NCI-H2227 treated with DMSO at 0.1 percent for 48 hours (cell line): ENCODE data around the gene DCAF11.

Experiments used
- DNase-seq: peaks from one replicate; lab custom pipeline; 2025; lab: John Stamatoyannopoulos, UW

Gene DCAF11

GRCh38 chr14:24079491-24080141 lies 35.0 kb upstream of the DCAF11 start:
- DNase-seq: peak; percentile 59

DNA sequence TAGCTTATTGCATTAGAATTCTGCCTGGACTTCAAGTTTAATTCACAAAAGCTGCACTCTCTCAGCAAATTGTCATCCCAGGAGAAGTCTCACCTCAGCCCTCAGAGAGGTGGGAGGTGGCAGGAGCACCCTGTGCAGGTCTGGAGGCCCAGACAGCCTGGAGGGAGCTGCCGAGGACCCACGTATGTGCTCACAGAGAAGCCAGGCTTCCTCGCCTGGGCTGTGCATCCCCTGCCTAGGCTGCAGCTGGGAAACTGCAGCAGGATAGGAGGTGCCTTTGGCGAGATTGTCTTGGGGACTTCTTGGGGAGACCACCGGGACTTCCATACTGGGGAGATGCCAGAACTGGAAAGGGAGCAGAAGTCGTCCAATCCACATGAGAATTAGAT lies 34.4 kb upstream of the DCAF11 start:
- no peak for DNase-seq

- DNase-seq: peak; percentile 61
Observed at GRCh38 chr14:24080888-24081738, 33.5 kb upstream of the DCAF11 start.

DNA sequence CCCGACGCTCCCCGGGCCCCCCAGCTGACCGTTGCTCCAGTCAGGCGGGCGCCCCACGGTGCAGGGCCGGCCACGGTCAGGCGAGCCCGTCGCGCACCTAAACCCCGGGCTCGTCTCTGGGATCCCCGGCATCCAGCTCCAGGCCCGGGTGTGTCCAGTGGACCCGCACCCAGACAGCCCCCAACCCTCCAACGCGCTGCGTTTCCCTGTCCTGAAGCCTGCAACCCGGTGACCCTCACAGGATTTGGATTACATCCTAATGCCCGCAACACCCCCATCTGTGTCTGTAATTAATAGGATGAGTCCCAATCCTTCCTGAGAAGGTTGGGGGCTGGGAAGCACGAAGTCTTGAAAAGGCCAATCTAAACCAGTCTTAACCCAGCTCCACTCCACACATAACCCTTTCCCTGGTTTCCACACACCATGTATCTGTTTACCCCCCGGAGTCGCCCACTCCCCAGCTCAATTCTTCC lies 32.8 kb upstream of the DCAF11 start:
- no peak for DNase-seq

DNA sequence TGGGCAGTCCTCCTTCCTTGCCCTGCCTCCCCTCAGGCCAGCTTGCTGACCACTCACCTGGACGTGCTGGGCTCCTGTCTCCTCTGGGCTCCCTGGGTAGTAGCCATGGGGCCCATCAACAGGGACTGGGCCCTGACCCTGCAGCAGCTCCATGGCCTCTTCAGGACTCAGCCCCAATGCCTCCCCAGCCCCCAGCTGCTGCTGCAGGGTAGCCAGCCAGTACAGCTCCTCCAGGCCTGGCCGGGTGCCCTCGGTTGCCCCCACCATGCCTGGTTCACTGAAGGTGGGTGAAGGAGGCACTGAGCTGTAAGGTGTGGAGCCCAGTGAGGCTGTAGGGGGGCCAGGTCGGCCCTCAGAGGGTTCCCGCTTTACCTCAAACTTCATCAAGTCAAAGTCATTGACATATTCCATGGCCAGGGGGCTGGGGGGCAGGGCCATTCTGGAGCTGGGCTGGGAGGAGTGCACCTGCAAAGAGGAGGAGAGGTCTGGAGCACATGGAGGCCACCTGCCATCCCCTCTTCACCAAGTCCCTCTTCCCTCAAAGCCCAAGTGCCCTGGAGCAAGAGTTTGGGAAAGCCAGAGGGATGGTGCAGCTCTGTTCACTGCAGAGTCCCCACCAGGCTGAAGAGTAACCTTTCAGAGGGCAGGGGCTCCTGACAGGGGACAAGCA lies 32.0 kb upstream of the DCAF11 start:
- DNase-seq: no peak

DNA sequence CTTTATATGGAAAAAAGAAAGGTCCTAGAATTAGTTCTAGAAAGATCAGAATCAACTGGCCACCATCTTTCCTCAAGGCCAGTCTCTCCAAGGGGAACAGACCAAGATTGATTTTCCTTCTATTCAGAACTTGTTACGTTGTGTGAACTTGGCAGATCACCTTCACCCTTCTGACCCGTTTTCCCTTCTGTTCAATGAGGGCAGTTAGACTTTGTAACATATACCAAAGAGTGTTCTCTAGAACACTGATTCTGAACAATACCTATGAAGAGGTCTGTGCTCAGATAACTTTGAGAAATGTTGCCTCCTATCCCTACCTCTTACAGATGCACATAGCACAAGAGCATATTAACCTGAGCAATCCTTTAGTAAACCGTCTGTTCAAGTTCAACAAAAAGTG lies 31.1 kb upstream of the DCAF11 start:
- DNase-seq: no peak

GRCh38 chr14:24084440-24084839 lies 30.1 kb upstream of the DCAF11 start:
- no peak for DNase-seq

DNA sequence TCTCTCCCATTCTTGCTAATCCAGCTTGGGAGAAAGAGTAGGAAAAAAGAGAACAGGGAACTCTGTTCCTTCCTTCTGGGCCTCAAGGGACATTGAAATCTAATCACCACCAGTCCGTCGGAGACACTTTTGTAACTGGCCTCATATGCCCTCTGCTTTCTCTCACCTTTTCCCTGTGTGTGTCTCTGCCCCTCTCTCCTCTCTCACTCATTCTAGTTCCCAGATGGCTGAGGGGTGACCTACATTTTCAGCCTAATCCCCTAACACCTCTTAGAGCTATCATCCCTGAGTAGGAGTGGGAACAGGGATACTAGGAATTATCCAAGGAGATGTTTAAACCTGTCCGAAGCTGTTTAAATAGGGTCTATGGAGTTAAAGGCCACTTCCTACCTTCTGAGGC lies 29.4 kb upstream of the DCAF11 start:
- no peak for DNase-seq

- DNase-seq: no peak
Observed at GRCh38 chr14:24086193-24086955, 28.2 kb upstream of the DCAF11 start.

DNA sequence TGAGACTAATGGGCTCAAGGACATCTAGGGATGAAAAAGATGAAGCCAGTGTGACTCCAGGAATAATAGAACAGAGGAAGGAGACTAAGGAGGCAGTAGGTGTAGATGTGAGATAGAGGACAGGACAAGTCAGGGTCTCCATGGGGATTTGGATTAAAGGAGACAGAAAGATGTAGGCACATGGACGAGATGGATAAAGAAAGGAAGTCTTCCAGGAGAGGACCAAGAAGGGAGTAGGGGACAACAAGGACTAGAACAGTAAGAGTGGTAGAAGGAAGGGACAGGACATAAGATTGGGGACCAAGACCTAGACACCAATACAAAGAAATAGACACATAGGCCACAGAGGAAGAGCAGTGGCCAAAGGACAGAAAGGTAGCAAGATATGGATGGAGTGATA lies 27.6 kb upstream of the DCAF11 start:
- DNase-seq: no peak

GRCh38 chr14:24088095-24088494 lies 26.5 kb upstream of the DCAF11 start:
- DNase-seq: no peak

- no peak for DNase-seq
Observed at GRCh38 chr14:24089890-24090289, 24.7 kb upstream of the DCAF11 start.

GRCh38 chr14:24092110-24092504 lies 22.5 kb upstream of the DCAF11 start:
- no peak for DNase-seq

DNA sequence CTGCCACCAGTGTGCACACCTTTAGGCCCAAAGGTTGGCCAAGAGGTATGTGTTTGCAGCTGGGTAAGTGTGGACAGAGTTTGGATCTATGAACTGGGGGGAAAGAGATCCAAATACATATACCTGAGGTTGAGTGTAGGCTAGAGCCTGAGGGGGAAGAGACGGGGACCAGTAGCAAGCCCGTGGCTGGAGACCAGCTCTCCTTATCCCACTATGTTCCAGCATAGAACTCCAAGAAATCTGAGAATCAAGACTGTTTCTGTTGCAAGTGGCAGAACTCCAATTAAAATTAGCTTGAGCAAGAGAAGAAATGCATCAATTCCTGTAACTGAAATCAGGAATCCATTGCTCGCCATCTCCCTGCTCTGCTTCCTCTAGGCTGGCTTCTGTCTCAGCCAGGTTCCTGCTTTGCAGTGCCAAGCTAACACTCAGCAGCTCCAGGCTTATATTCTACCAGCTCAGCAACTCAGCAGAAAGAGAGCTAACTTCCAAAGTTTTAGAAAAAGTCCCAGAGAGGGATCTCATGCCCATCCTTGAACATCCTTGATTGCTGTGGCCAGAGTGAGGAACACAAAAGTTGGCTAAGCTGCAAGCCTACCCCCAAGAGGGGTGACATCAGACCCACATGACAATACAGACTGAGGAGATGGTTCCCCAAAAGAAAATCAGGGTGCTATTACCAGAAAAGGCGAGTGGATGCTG lies 21.9 kb upstream of the DCAF11 start:
- DNase-seq: no peak

- DNase-seq: no peak
Observed at GRCh38 chr14:24093207-24093900, 21.2 kb upstream of the DCAF11 start.

GRCh38 chr14:24093901-24094840 lies 20.4 kb upstream of the DCAF11 start, which contains the start of gene PCK2:
PCK2 (plus strand) TSS chr14:24094311; CDS start chr14:24094406, 95 bp downstream.
- DNase-seq: peak; percentile 84

DNA sequence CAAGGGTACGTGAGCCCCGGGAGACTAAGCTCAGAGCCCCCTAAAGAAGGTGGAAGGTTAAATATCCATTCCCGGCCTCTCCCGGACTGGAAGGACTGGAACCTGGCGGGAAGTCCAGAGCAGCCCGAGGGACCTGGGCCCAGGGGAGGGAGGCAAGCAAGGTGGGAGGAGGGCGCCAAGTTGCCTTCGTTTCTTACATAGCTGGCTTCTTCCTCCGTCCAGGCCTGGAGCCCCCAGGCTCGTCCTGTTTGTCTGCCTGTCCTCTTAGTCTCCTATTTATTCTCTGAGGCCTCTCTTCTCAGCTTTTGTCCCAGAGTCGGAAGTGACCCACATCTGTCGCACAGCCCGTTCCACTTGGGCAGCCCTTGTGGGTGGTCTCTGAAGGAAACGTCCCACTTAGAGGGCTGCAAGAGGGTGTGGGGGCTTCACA lies 19.7 kb upstream of the DCAF11 start:
- no peak for DNase-seq

DNA sequence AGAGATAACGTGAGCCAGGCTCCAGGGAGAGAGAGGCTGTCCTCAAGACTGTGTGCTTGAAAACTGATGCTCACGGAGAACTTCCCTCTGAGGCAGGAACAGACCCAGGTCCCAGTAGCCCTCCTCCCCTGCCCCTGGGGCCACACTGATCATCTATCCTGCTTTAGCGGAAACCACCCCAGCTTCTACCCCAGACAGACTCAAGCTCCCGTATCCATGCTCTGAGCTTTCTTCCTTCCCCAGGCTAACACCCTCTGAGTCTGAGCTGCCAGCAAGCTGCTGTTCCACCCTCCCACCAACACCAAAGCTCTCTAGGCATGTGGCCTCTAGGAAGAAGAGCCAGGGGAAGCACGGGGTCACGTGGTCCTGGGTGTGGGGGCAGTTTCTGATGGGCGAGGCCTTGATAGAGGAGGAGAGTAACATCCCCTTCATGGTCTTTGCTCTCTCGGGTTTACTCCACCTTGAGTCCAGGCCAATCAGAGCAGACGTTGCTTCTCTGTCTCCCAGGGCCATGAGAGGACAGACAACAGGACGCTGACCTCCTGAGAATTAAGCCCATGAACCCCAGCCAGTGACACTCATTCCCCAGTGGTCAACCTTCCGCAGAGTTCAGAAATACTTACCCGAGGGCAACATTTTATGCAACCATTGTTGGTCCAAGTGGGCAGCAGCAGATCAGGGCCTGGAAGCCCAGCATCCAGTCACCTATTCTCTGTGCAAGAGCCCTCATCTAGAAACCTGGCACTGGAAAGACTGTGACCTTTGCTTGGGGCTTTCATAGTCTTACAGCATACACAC lies 19.1 kb upstream of the DCAF11 start:
- DNase-seq: peak; percentile 27
